Lower lobe of right lung (tissue), 2 donors: ENCODE results near the gene ASB11. TPM values are rescaled to one million over a fixed set of nuclear protein-coding genes. Genes with fewer than 3 reads are reported as not detected.
A peak's percentile ranks its signal among the peaks of the same experiment; 100 is the strongest.

Experiments used
- ATAC-seq, 2 donors: fragments of 200-7000 bp; cut with Tn5 transposase; one replicate each; pipeline ENCODE4 v1.9.1; 2020 to 2022; ENCODE audit warnings: mild to moderate bottlenecking in 2 of 2, moderate library complexity in 2 of 2
- DNase-seq: peaks from one replicate; pipeline ENCODE4 v3.0.0-alpha.2; 2020
- H3K27ac ChIP-seq: fragments of 200-600 bp; one replicate; pipeline ENCODE4 v1.8.0; 2022
- H3K27me3 ChIP-seq: fragments of 200-600 bp; one replicate; pipeline ENCODE4 v1.8.0; 2022; ENCODE audit warnings: low read depth
- H3K36me3 ChIP-seq: fragments of 200-600 bp; one replicate; pipeline ENCODE4 v1.8.0; 2022; ENCODE audit warnings: mild to moderate bottlenecking
- H3K4me1 ChIP-seq: fragments of 200-600 bp; one replicate; pipeline ENCODE4 v1.8.0; 2022
- H3K4me3 ChIP-seq: fragments of 200-600 bp; one replicate; pipeline ENCODE4 v1.8.0; 2022; ENCODE audit warnings: mild to moderate bottlenecking
- H3K9me3 ChIP-seq: fragments of 200-600 bp; one replicate; pipeline ENCODE4 v1.8.0; 2022
- CTCF ChIP-seq: fragments of 200-600 bp; IDR thresholded peaks from one replicate; pipeline ENCODE4 v1.8.0; 2022; ENCODE audit warnings: antibody characterized with exemption, mild to moderate bottlenecking
- intact Hi-C: fragments of 100-400 bp; cut with DNase I; formaldehyde crosslinking; loops from one replicate; pipeline ENCODE4 v1.11.0; 2022
- total RNA-seq: library from RNA; stranded (reverse); fragmentation: NEBNext Ultra II Directional; extraction: Animal tissue kit (Norgen Biotek cat#: 25700); gene quantifications from one replicate; pipeline ENCODE4 v1.2.1, GENCODE V29; 2021
- donor health status: DM: no; HTN: yes; CAD: no; lungs with severe emphysema.

ASB11 gene
- total RNA-seq, 1 donor from 2014 or later: not detected

GRCh38 chrX:15244421-15244820 lies 71.0 kb downstream of the ASB11 start:
- no peak overlapping the region for H3K27ac ChIP-seq
- no peaks in the 10 kb centered on the region for H3K9me3 ChIP-seq
- ATAC-seq (no peak), DNase-seq (no peak)
- H3K4me3 ChIP-seq: no peak overlapping the region
- intact Hi-C loops: no loop called here
- no peak for TF ChIP-seq CTCF
- no peaks in the 10 kb centered on the region for H3K36me3 ChIP-seq
- no peaks in the 10 kb centered on the region for H3K4me1 ChIP-seq
- no peaks in the 10 kb centered on the region for H3K27me3 ChIP-seq

GRCh38 chrX:15242899-15243555 lies 72.4 kb downstream of the ASB11 start:
- H3K4me1 ChIP-seq: no peaks in the 10 kb centered on the region
- intact Hi-C loops: no loop called here
- peak; percentile 38 for TF ChIP-seq CTCF
- H3K9me3 ChIP-seq: no peaks in the 10 kb centered on the region
- no peak overlapping the region for H3K27ac ChIP-seq
- H3K27me3 ChIP-seq: no peaks in the 10 kb centered on the region
- ATAC-seq (no peak), DNase-seq (no peak)
- no peaks in the 10 kb centered on the region for H3K36me3 ChIP-seq
- H3K4me3 ChIP-seq: no peak overlapping the region

GRCh38 chrX:15241301-15241700 lies 74.1 kb downstream of the ASB11 start:
- no peak for TF ChIP-seq CTCF
- Histone ChIP-seq H3K4me1 (no peaks in the 10 kb centered on the region), H3K4me3 (no peak overlapping the region), H3K27me3 (no peaks in the 10 kb centered on the region), H3K27ac (no peak overlapping the region), H3K9me3 (no peaks in the 10 kb centered on the region), H3K36me3 (no peaks in the 10 kb centered on the region)
- ATAC-seq: no peak
- DNase-seq: no peak
- intact Hi-C loops: no loop called here

GRCh38 chrX:15240414-15240813 lies 75.0 kb downstream of the ASB11 start:
- ATAC-seq: no peak
- no peak overlapping the region for H3K4me3 ChIP-seq
- intact Hi-C loops: no loop called here
- no peak for DNase-seq
- no peaks in the 10 kb centered on the region for H3K4me1 ChIP-seq
- no peak overlapping the region for H3K27ac ChIP-seq
- H3K9me3 ChIP-seq: no peaks in the 10 kb centered on the region
- H3K36me3 ChIP-seq: no peaks in the 10 kb centered on the region
- TF ChIP-seq CTCF: no peak
- no peaks in the 10 kb centered on the region for H3K27me3 ChIP-seq

GRCh38 chrX:15236146-15236545 lies 79.3 kb downstream of the ASB11 start:
- H3K27ac ChIP-seq: no peak overlapping the region
- no peaks in the 10 kb centered on the region for H3K9me3 ChIP-seq
- no peaks in the 10 kb centered on the region for H3K4me1 ChIP-seq
- intact Hi-C loops: no loop called here
- no peaks in the 10 kb centered on the region for H3K27me3 ChIP-seq
- TF ChIP-seq CTCF: no peak
- ATAC-seq (no peak), DNase-seq (no peak)
- H3K4me3 ChIP-seq: no peak overlapping the region
- no peaks in the 10 kb centered on the region for H3K36me3 ChIP-seq
